Large intestine (tissue), 3 donors: ENCODE measurements around the gene SOX12. TPM values are rescaled to one million over a fixed set of nuclear protein-coding genes. Genes with fewer than 3 reads are reported as not detected.
"Not testable (repeated sequence)": the region's sequence is repeated elsewhere in the genome, so short reads cannot be mapped to it uniquely, and the experiment has no call there.

ENCODE experiments used
- DNase-seq, 2 donors: peaks; one replicate each; pipeline versions ENCODE4 v3.0.0 to v3.0.0-alpha.2; 2013
- H3K27ac ChIP-seq: one replicate; pipeline ENCODE4 v1.5.1; 2013; ENCODE audit warnings: low read length
- H3K27me3 ChIP-seq: 2 replicates; pipeline ENCODE4 v1.6.1; 2013; ENCODE audit warnings: low read length; ENCODE audit not compliant: control insufficient read depth, insufficient read depth
- H3K36me3 ChIP-seq: 2 replicates; pipeline ENCODE4 v1.6.1; 2013; ENCODE audit warnings: low read length; ENCODE audit not compliant: control insufficient read depth, insufficient read depth
- H3K4me1 ChIP-seq: one replicate; pipeline ENCODE4 v1.6.1; 2013; ENCODE audit warnings: low read length; ENCODE audit not compliant: control insufficient read depth, insufficient read depth
- H3K4me3 ChIP-seq: one replicate; pipeline ENCODE4 v1.5.1; 2013; ENCODE audit warnings: low read length
- H3K9me3 ChIP-seq: one replicate; pipeline ENCODE4 v1.6.1; 2013; ENCODE audit warnings: mild to moderate bottlenecking, low read depth, low read length, moderate library complexity; ENCODE audit not compliant: control insufficient read depth
- WGBS: methylation state at CpG from one replicate; pipeline ENCODE4 v1.1.5; 2013; ENCODE audit warnings: low lambda C conversion rate; ENCODE audit not compliant: insufficient coverage; 5-methylcytosine and 5-hydroxymethylcytosine counted together
- polyA plus RNA-seq: library from polyadenylated mRNA; unstranded; fragments of 120-200 nt; gene quantifications from one replicate; pipeline ENCODE4 v1.2.1, GENCODE V29; 2013

Gene SOX12
- polyA plus RNA-seq, 1 donor = 12.7 TPM

GRCh38 chr20:373171-373890 is 48.0 kb downstream of the SOX12 start:
- peaks cover 2% of the 10 kb centered on the region for H3K4me1 ChIP-seq
- peaks cover 8% of the 10 kb centered on the region for H3K27me3 ChIP-seq
- H3K36me3 ChIP-seq = no peaks in the 10 kb centered on the region
- H3K9me3 ChIP-seq = no peaks in the 10 kb centered on the region
- WGBS = no CpG with 5 or more reads among the region's 9 CpGs
- DNase-seq = peak in 1 of 2 donors; percentile 10
- H3K27ac ChIP-seq = no peak overlapping the region
- no peak overlapping the region for H3K4me3 ChIP-seq

- DNase-seq = no peak
- Histone ChIP-seq H3K9me3 (no peaks in the 10 kb centered on the region), H3K27me3 (peaks cover 22% of the 10 kb centered on the region), H3K4me3 (no peak overlapping the region), H3K36me3 (no peaks in the 10 kb centered on the region), H3K27ac (no peak overlapping the region), H3K4me1 (peaks cover 2% of the 10 kb centered on the region)
- WGBS = no CpG with 5 or more reads among the region's 10 CpGs
Measured at GRCh38 chr20:375265-375889, 50.0 kb downstream of the SOX12 start.

- Histone ChIP-seq H3K4me1 (peaks cover 2% of the 10 kb centered on the region), H3K36me3 (no peaks in the 10 kb centered on the region), H3K27me3 (peaks cover 25% of the 10 kb centered on the region), H3K27ac (no peak overlapping the region), H3K9me3 (peaks cover under 1% of the 10 kb centered on the region), H3K4me3 (no peak overlapping the region)
- no peak for DNase-seq
- 71% methylated on average over 2 of the region's 2 CpGs for WGBS
Measured at GRCh38 chr20:376089-376488, 50.7 kb downstream of the SOX12 start.

- peaks cover 31% of the 10 kb centered on the region for H3K27me3 ChIP-seq
- H3K27ac ChIP-seq = no peak overlapping the region
- H3K9me3 ChIP-seq = peaks cover 2% of the 10 kb centered on the region
- no peak for DNase-seq
- no peak overlapping the region for H3K4me3 ChIP-seq
- no CpG with 5 or more reads among the region's 2 CpGs for WGBS
- H3K4me1 ChIP-seq = peaks cover 2% of the 10 kb centered on the region
- H3K36me3 ChIP-seq = no peaks in the 10 kb centered on the region
Measured at GRCh38 chr20:376750-377149, 51.4 kb downstream of the SOX12 start.

- H3K27ac ChIP-seq = not testable (repeated sequence)
- no CpG with 5 or more reads among the region's 12 CpGs for WGBS
Measured at GRCh38 chr20:377578-377977, 52.2 kb downstream of the SOX12 start.

GRCh38 chr20:378961-379336 is 53.6 kb downstream of the SOX12 start:
- WGBS = no CpG with 5 or more reads among the region's 5 CpGs
- no peak overlapping the region for H3K4me3 ChIP-seq
- peaks cover 2% of the 10 kb centered on the region for H3K9me3 ChIP-seq
- no peaks in the 10 kb centered on the region for H3K36me3 ChIP-seq
- DNase-seq = no peak
- peaks cover 41% of the 10 kb centered on the region for H3K27me3 ChIP-seq
- H3K27ac ChIP-seq = no peak overlapping the region
- H3K4me1 ChIP-seq = no peaks in the 10 kb centered on the region

More at GRCh38 chr20:377578-377977, 52.2 kb downstream of the SOX12 start:
- H3K4me1 ChIP-seq, DNase-seq, H3K4me3 ChIP-seq, H3K9me3 ChIP-seq, H3K36me3 ChIP-seq: not testable (repeated sequence)
- H3K27me3 ChIP-seq = peaks cover 38% of the 10 kb centered on the region

Other genes with a start within 250 kb of the SOX12 start
- gene DEFB125, start 237.9 kb upstream of the SOX12 start, polyA plus RNA-seq = not detected
- not detected for gene DEFB126, start 183.0 kb upstream of the SOX12 start, polyA plus RNA-seq
- not detected for gene DEFB127, start 168.1 kb upstream of the SOX12 start, polyA plus RNA-seq
- not detected for gene DEFB128, start 135.8 kb upstream of the SOX12 start, polyA plus RNA-seq
- gene DEFB129, start 98.3 kb upstream of the SOX12 start, polyA plus RNA-seq = not detected
- gene DEFB132, start 67.8 kb upstream of the SOX12 start, polyA plus RNA-seq = not detected
- 12.0 TPM for gene C20orf96, start 34.8 kb upstream of the SOX12 start, polyA plus RNA-seq
- 28.1 TPM for gene ZCCHC3, start 28.0 kb upstream of the SOX12 start, polyA plus RNA-seq
- gene NRSN2, start 21.6 kb downstream of the SOX12 start, polyA plus RNA-seq = 21.3 TPM
- 2.5 TPM for gene TRIB3, start 55.2 kb downstream of the SOX12 start, polyA plus RNA-seq
- gene RBCK1, start 82.7 kb downstream of the SOX12 start, polyA plus RNA-seq = 86.9 TPM
- gene TBC1D20, start 137.0 kb downstream of the SOX12 start, polyA plus RNA-seq = 30.4 TPM
- 120 TPM for gene CSNK2A1, start 218.2 kb downstream of the SOX12 start, polyA plus RNA-seq